ENCODE measurements around the gene STRBP. TPM values are rescaled to one million over a fixed set of nuclear protein-coding genes. Genes with fewer than 3 reads are reported as not detected.

The STRBP gene
- total RNA-seq, 4 donors from 2014 or later: 10.6 to 18.4 (median 14.5) TPM

GRCh38 chr9:123084256-123084655, 184.1 kb downstream of the STRBP start:
- DNase-seq (ENCODE audit: low spot score in 2 of 2): no peak
- Histone ChIP-seq H3K4me1 (no peaks in the 10 kb centered on the region), H3K36me3 (peaks cover 62% of the 10 kb centered on the region), H3K27ac (no peak overlapping the region), H3K27me3 (no peaks in the 10 kb centered on the region), H3K4me3 (no peak overlapping the region), H3K9me3 (no peaks in the 10 kb centered on the region)
- 97% methylated on average over 1 of the region's 1 CpG for WGBS
- TF ChIP-seq POLR2A (IDR thresholded peaks at IDR 0.05) (no peak), CTCF (IDR thresholded peaks at IDR 0.05) (no peak), EP300 (IDR thresholded peaks at IDR 0.05) (no peak), POLR2AphosphoS5 (IDR thresholded peaks at IDR 0.05) (no peak)

DNA sequence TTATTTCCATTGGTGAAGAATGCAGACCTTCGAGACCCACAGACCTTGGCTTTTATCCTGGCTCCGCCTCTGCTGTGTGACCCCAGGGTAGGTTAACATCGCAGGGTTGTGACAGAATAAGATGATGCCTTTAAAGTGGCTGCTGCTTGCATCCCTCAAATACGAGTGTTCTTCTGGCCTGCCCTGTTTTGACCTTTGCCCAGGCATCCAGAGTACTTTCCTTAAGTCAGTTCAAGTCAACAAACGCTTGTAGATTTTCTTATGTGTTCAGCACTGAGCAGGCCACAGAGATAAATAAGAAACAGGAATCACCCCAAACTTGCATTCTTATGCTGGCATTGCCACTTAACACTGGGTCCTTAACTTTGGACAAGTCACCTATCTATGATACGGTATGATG, 184.7 kb downstream of the STRBP start:
- Histone ChIP-seq H3K27me3 (no peaks in the 10 kb centered on the region), H3K36me3 (peaks cover 61% of the 10 kb centered on the region), H3K4me1 (no peaks in the 10 kb centered on the region), H3K27ac (no peak overlapping the region), H3K9me3 (no peaks in the 10 kb centered on the region), H3K4me3 (no peak overlapping the region)
- 74% methylated on average over 6 of the region's 6 CpGs for WGBS
- TF ChIP-seq POLR2AphosphoS5 (IDR thresholded peaks at IDR 0.05): no peak
- no peak for TF ChIP-seq EP300 (IDR thresholded peaks at IDR 0.05)
- no peak for TF ChIP-seq CTCF (IDR thresholded peaks at IDR 0.05)
- no peak for TF ChIP-seq POLR2A (IDR thresholded peaks at IDR 0.05)
- no peak for DNase-seq (ENCODE audit: low spot score in 2 of 2)

DNA sequence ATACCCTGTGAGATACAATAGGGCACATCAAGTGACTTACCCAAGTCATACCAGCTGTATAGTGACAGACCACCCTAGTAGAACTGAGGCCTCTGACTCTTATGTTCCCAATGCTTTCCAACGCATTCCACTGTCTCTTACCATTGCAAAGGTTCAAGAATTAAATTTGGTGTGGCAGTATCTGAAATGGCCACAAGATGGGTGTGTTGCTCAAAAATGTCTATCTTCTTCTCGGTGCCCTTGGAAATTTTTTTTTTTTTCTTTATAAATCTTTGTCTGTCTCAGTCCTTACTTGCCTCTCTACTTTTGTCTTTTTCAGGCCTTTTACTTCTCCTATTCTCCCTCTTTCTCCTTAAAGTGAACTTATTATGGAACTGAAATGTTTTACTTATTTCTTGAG, 186.6 kb downstream of the STRBP start:
- no peaks in the 10 kb centered on the region for H3K27me3 ChIP-seq
- no peak overlapping the region for H3K27ac ChIP-seq
- DNase-seq (ENCODE audit: low spot score in 2 of 2): no peak
- H3K4me3 ChIP-seq: no peak overlapping the region
- no peaks in the 10 kb centered on the region for H3K9me3 ChIP-seq
- TF ChIP-seq POLR2A (IDR thresholded peaks at IDR 0.05): no peak
- no peak for TF ChIP-seq EP300 (IDR thresholded peaks at IDR 0.05)
- TF ChIP-seq CTCF (IDR thresholded peaks at IDR 0.05): peak; percentile 32 to 37
- TF ChIP-seq POLR2AphosphoS5 (IDR thresholded peaks at IDR 0.05): no peak
- 31% methylated on average over 2 of the region's 2 CpGs for WGBS
- peaks cover 49% of the 10 kb centered on the region for H3K36me3 ChIP-seq
- no peaks in the 10 kb centered on the region for H3K4me1 ChIP-seq

- H3K4me1 ChIP-seq: no peaks in the 10 kb centered on the region
- no peaks in the 10 kb centered on the region for H3K27me3 ChIP-seq
- no peaks in the 10 kb centered on the region for H3K9me3 ChIP-seq
- H3K27ac ChIP-seq: no peak overlapping the region
- peaks cover 55% of the 10 kb centered on the region for H3K36me3 ChIP-seq
- no peak for TF ChIP-seq CTCF (IDR thresholded peaks at IDR 0.05)
- no peak for TF ChIP-seq POLR2A (IDR thresholded peaks at IDR 0.05)
- TF ChIP-seq EP300 (IDR thresholded peaks at IDR 0.05): no peak
- no peak for TF ChIP-seq POLR2AphosphoS5 (IDR thresholded peaks at IDR 0.05)
- WGBS: 96% methylated on average over 3 of the region's 3 CpGs
- DNase-seq (ENCODE audit: low spot score in 2 of 2): no peak
- no peak overlapping the region for H3K4me3 ChIP-seq
These were observed 187.9 kb downstream of the STRBP start for GRCh38 chr9:123080444-123080843.

GRCh38 chr9:123074628-123075027, 193.8 kb downstream of the STRBP start:
- peaks cover 6% of the 10 kb centered on the region for H3K4me1 ChIP-seq
- no peak for TF ChIP-seq POLR2A (IDR thresholded peaks at IDR 0.05)
- peaks cover 49% of the 10 kb centered on the region for H3K36me3 ChIP-seq
- H3K9me3 ChIP-seq: no peaks in the 10 kb centered on the region
- H3K27me3 ChIP-seq: no peaks in the 10 kb centered on the region
- no peak overlapping the region for H3K4me3 ChIP-seq
- no peak for DNase-seq (ENCODE audit: low spot score in 2 of 2)
- no peak overlapping the region for H3K27ac ChIP-seq
- 72% methylated on average over 3 of the region's 3 CpGs for WGBS

DNA sequence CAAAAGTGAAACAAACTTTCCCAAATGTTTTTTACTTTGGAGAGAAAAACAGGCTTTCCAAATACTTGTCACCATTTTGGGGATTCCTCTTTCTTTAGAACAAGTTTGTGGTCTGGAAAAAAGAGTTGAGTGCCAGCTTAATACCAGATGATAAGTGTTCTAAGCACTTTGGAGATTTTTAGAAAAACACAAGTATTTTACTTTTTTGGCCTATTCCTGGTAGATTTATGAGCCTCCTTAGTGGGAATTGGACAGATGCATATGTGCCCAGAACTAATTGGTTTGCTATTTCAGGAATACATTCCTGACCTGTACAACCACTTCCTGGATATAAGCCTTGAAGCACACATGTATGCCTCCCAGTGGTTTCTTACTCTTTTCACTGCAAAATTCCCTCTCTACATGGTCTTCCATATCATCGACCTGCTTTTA, 194.4 kb downstream of the STRBP start:
- TF ChIP-seq POLR2AphosphoS5 (IDR thresholded peaks at IDR 0.05): no peak
- no peak for TF ChIP-seq POLR2A (IDR thresholded peaks at IDR 0.05)
- TF ChIP-seq EP300 (IDR thresholded peaks at IDR 0.05): no peak
- no peak for TF ChIP-seq CTCF (IDR thresholded peaks at IDR 0.05)
- Histone ChIP-seq H3K36me3 (peaks cover 44% of the 10 kb centered on the region), H3K4me3 (no peak overlapping the region), H3K27ac (peak overlapping the region; percentile 6), H3K4me1 (peaks cover 6% of the 10 kb centered on the region), H3K9me3 (no peaks in the 10 kb centered on the region), H3K27me3 (no peaks in the 10 kb centered on the region)
- 58% methylated on average over 1 of the region's 1 CpG for WGBS
- DNase-seq (ENCODE audit: low spot score in 2 of 2): no peak

All from suprapubic skin (tissue), 4 donors.